GM23338 (cell line): Measurements from ENCODE around the gene OLIG1. TPM values are rescaled to one million over a fixed set of nuclear protein-coding genes. Genes with fewer than 3 reads are reported as not detected.

Experiments
- ATAC-seq: fragments of 200-7000 bp; cut with Tn5 transposase; 3 replicates; pipeline ENCODE4 v1.9.1; 2020
- DNase-seq: peaks from one replicate; pipeline ENCODE4 v3.0.0-alpha.2; 2015; ENCODE audit warnings: low spot score
- H2AFZ ChIP-seq: fragments of 200-600 bp; sonication (generic); 2 replicates; pipeline ENCODE4 v1.8.0; 2016; ENCODE audit warnings: antibody characterized with exemption, mild to moderate bottlenecking, moderate library complexity
- H3F3A ChIP-seq: fragments of 200-600 bp; sonication (generic); replicated peaks from 2 replicates; pipeline ENCODE4 v1.8.0; 2017; ENCODE audit warnings: antibody characterized with exemption, mixed run types, low read depth
- H3K27ac ChIP-seq: fragments of 200-600 bp; sonication (generic); 2 replicates; pipeline ENCODE4 v1.6.1; 2016; ENCODE audit warnings: low read depth
- H3K27me3 ChIP-seq: fragments of 200-600 bp; sonication (generic); 2 replicates; pipeline ENCODE4 v1.8.0; 2016; ENCODE audit warnings: mild to moderate bottlenecking, mixed run types, moderate library complexity; ENCODE audit not compliant: insufficient read depth
- H3K36me3 ChIP-seq: fragments of 200-600 bp; sonication (generic); 2 replicates; pipeline ENCODE4 v1.8.0; 2016; ENCODE audit warnings: mild to moderate bottlenecking; ENCODE audit not compliant: insufficient read depth
- H3K4me1 ChIP-seq: fragments of 200-600 bp; sonication (generic); 2 replicates; pipeline ENCODE4 v1.8.0; 2016; ENCODE audit warnings: mild to moderate bottlenecking, moderate library complexity; ENCODE audit not compliant: insufficient read depth
- H3K4me2 ChIP-seq: fragments of 200-600 bp; sonication (generic); 2 replicates; pipeline ENCODE4 v1.7.1; 2017; ENCODE audit warnings: mixed run types
- H3K4me3 ChIP-seq: fragments of 200-600 bp; sonication (generic); 2 replicates; pipeline ENCODE4 v1.6.1; 2016; ENCODE audit warnings: mixed run types
- H3K79me2 ChIP-seq: fragments of 200-600 bp; sonication (generic); replicated peaks from 2 replicates; pipeline ENCODE4 v1.8.0; 2017; ENCODE audit warnings: mild to moderate bottlenecking; ENCODE audit not compliant: insufficient read depth
- H3K9me2 ChIP-seq: fragments of 200-600 bp; sonication (generic); 2 replicates; pipeline ENCODE4 v1.8.0; 2017; ENCODE audit not compliant: insufficient read depth
- H4K20me1 ChIP-seq: fragments of 200-600 bp; sonication (generic); replicated peaks from 2 replicates; pipeline ENCODE4 v1.8.0; 2017; ENCODE audit warnings: mild to moderate bottlenecking; ENCODE audit not compliant: insufficient read depth
- H3K27ac Mint-ChIP-seq: 2 replicates; pipeline ENCODE4 v1.8.0; 2020; ENCODE audit warnings: inconsistent platforms, mild to moderate bottlenecking, moderate library complexity, mixed read lengths
- H3K27me3 Mint-ChIP-seq: 3 replicates; pipeline ENCODE4 v1.8.0; 2022; ENCODE audit warnings: low read depth, mild to moderate bottlenecking, moderate library complexity, mixed read lengths, inconsistent platforms; ENCODE audit not compliant: insufficient read depth, poor library complexity
- H3K36me3 Mint-ChIP-seq: 3 replicates; pipeline ENCODE4 v1.8.0; 2021; ENCODE audit warnings: low read depth, mild to moderate bottlenecking, inconsistent platforms, moderate library complexity, mixed read lengths
- H3K4me1 Mint-ChIP-seq: 3 replicates; pipeline ENCODE4 v1.8.0; 2020; ENCODE audit warnings: mild to moderate bottlenecking, inconsistent platforms, mixed read lengths
- H3K4me3 Mint-ChIP-seq: 3 replicates; pipeline ENCODE4 v1.8.0; 2021; ENCODE audit warnings: moderate library complexity, mild to moderate bottlenecking, inconsistent platforms, mixed read lengths
- H3K9me3 Mint-ChIP-seq: 3 replicates; pipeline ENCODE4 v1.8.0; 2020; ENCODE audit warnings: moderate library complexity, mild to moderate bottlenecking, inconsistent platforms, mixed read lengths
- CREB1 ChIP-seq: fragments of 250-450 bp; sonication (Bioruptor Pico); IDR thresholded peaks from 2 replicates; pipeline ENCODE4 v1.5.0; 2020; ENCODE audit warnings: low read depth, mild to moderate bottlenecking, moderate library complexity
- CTCF ChIP-seq, 2 experiments: fragments of 200-600 bp in 1 of 2; sonication (generic) in 1 of 2; conservative IDR thresholded peaks; 2 replicates each; pipeline versions ENCODE4 v1.5.1 to v1.6.1; 2016 to 2017; ENCODE audit warnings: antibody characterized with exemption in 2 of 2, low read depth in 2 of 2, mild to moderate bottlenecking in 2 of 2, moderate library complexity in 1 of 2
- JUNB ChIP-seq: IDR thresholded peaks from one replicate; pipeline ENCODE4 v1.6.1; 2016; ENCODE audit warnings: antibody characterized with exemption; ENCODE audit not compliant: unreplicated experiment
- NANOG ChIP-seq: IDR thresholded peaks from 2 replicates; pipeline ENCODE4 v1.6.1; 2016; ENCODE audit warnings: antibody characterized with exemption, borderline replicate concordance
- STAT1 ChIP-seq: IDR thresholded peaks from one replicate; pipeline ENCODE4 v1.6.1; 2016; ENCODE audit warnings: antibody characterized with exemption; ENCODE audit not compliant: unreplicated experiment
- ZNF114 ChIP-seq: fragments of 250-450 bp; sonication (Bioruptor Pico); IDR thresholded peaks from 2 replicates; pipeline ENCODE4 v1.5.0; 2020; ENCODE audit warnings: mild to moderate bottlenecking, moderate library complexity
- ZNF331 ChIP-seq: fragments of 250-450 bp; sonication (Bioruptor Pico); IDR thresholded peaks from 2 replicates; pipeline ENCODE4 v1.5.0; 2020; ENCODE audit warnings: low read depth, mild to moderate bottlenecking, moderate library complexity
- polyA plus RNA-seq: library from polyadenylated mRNA; unstranded; fragments of >200 nt; fragmentation: Nextera tagmentation; extraction: Ambion mirVana; gene quantifications from 2 replicates; pipeline ENCODE4 v1.2.1, GENCODE V29; 2016
- total RNA-seq: library from RNA; depleted of rRNA; stranded (reverse); fragments of >200 nt; shearing (Covaris generic); gene quantifications from 2 replicates; pipeline ENCODE4 v1.2.3, GENCODE V29; 2014
- TF ChIP-seq, protein P1 (sequence below): IDR thresholded peaks from one replicate; pipeline ENCODE4 v1.6.1; 2018; ENCODE audit warnings: antibody characterized with exemption; ENCODE audit not compliant: unreplicated experiment

OLIG1 gene
- total and polyA plus RNA-seq, 2 experiments from 2014 or later: 0.14 to 0.81 TPM

GRCh38 chr21:33036430-33037162, 33.3 kb upstream of the OLIG1 start (continued):
- TF ChIP-seq, protein P1, sequence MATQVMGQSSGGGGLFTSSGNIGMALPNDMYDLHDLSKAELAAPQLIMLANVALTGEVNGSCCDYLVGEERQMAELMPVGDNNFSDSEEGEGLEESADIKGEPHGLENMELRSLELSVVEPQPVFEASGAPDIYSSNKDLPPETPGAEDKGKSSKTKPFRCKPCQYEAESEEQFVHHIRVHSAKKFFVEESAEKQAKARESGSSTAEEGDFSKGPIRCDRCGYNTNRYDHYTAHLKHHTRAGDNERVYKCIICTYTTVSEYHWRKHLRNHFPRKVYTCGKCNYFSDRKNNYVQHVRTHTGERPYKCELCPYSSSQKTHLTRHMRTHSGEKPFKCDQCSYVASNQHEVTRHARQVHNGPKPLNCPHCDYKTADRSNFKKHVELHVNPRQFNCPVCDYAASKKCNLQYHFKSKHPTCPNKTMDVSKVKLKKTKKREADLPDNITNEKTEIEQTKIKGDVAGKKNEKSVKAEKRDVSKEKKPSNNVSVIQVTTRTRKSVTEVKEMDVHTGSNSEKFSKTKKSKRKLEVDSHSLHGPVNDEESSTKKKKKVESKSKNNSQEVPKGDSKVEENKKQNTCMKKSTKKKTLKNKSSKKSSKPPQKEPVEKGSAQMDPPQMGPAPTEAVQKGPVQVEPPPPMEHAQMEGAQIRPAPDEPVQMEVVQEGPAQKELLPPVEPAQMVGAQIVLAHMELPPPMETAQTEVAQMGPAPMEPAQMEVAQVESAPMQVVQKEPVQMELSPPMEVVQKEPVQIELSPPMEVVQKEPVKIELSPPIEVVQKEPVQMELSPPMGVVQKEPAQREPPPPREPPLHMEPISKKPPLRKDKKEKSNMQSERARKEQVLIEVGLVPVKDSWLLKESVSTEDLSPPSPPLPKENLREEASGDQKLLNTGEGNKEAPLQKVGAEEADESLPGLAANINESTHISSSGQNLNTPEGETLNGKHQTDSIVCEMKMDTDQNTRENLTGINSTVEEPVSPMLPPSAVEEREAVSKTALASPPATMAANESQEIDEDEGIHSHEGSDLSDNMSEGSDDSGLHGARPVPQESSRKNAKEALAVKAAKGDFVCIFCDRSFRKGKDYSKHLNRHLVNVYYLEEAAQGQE: no peak
- TF ChIP-seq NANOG: no peak
- TF ChIP-seq CREB1 (CRISPR knock-in tag): no peak
- no peak for TF ChIP-seq STAT1
- TF ChIP-seq JUNB: no peak
- TF ChIP-seq ZNF114 (CRISPR knock-in tag): no peak

- H3K4me2 ChIP-seq: no peak overlapping the region
- peaks cover 39% of the 10 kb centered on the region for H3K27me3 Mint-ChIP-seq
- H3K27ac ChIP-seq: no peak overlapping the region
- no peaks in the 10 kb centered on the region for H3K79me2 ChIP-seq
- no peaks in the 10 kb centered on the region for H3K9me3 Mint-ChIP-seq
- ATAC-seq: no peak
- no peak for DNase-seq
- no peak overlapping the region for H3K27ac Mint-ChIP-seq
- H3K4me3 Mint-ChIP-seq: no peak overlapping the region
- peaks cover 38% of the 10 kb centered on the region for H3K4me1 Mint-ChIP-seq
- peaks cover 21% of the 10 kb centered on the region for H3K4me1 ChIP-seq
- no peaks in the 10 kb centered on the region for H3F3A ChIP-seq
- H3K36me3 Mint-ChIP-seq: no peaks in the 10 kb centered on the region
- H4K20me1 ChIP-seq: peaks cover 2% of the 10 kb centered on the region; the same call in 1 of the 2 replicates
- no peak overlapping the region for H2AFZ ChIP-seq
- no peaks in the 10 kb centered on the region for H3K9me2 ChIP-seq
- no peaks in the 10 kb centered on the region for H3K36me3 ChIP-seq
- peaks cover 59% of the 10 kb centered on the region for H3K27me3 ChIP-seq
- no peak overlapping the region for H3K4me3 ChIP-seq
- TF ChIP-seq ZNF331 (CRISPR knock-in tag): no peak
- TF ChIP-seq ZNF114 (CRISPR knock-in tag): no peak
- no peak for TF ChIP-seq NANOG
- TF ChIP-seq, protein P1: no peak
- no peak for TF ChIP-seq CREB1 (CRISPR knock-in tag)
- no peak for TF ChIP-seq CTCF (conservative IDR thresholded peaks at IDR 0.05; ENCODE audit: low read depth in 2 of 2)
- no peak for TF ChIP-seq JUNB
- TF ChIP-seq STAT1: no peak
These were observed 32.4 kb upstream of the OLIG1 start for GRCh38 chr21:33037501-33037900.
